Endothelial cell (in vitro differentiated cells): ENCODE measurements around the gene PFAS. TPM values are rescaled to one million over a fixed set of nuclear protein-coding genes. Genes with fewer than 3 reads are reported as not detected.
A peak's percentile ranks its signal among the peaks of the same experiment; 100 is the strongest.

ENCODE experiments used
- DNase-seq: peaks from one replicate; pipeline ENCODE4 v3.0.0; 2021; ENCODE audit warnings: low spot score
- H3K27ac Mint-ChIP-seq: one replicate; pipeline ENCODE4 v1.8.0; 2021; ENCODE audit warnings: mixed read lengths, inconsistent platforms; ENCODE audit not compliant: unreplicated experiment
- H3K27me3 Mint-ChIP-seq: one replicate; pipeline ENCODE4 v1.8.0; 2021; ENCODE audit warnings: mild to moderate bottlenecking, moderate library complexity, mixed read lengths, inconsistent platforms; ENCODE audit not compliant: unreplicated experiment
- H3K36me3 Mint-ChIP-seq: one replicate; pipeline ENCODE4 v1.8.0; 2021; ENCODE audit warnings: mild to moderate bottlenecking, low read depth, mixed read lengths, inconsistent platforms; ENCODE audit not compliant: unreplicated experiment
- H3K4me1 Mint-ChIP-seq: one replicate; pipeline ENCODE4 v1.8.0; 2021; ENCODE audit warnings: mild to moderate bottlenecking, mixed read lengths, inconsistent platforms; ENCODE audit not compliant: unreplicated experiment
- H3K4me3 Mint-ChIP-seq: one replicate; pipeline ENCODE4 v1.8.0; 2021; ENCODE audit warnings: mild to moderate bottlenecking, mixed read lengths, inconsistent platforms; ENCODE audit not compliant: unreplicated experiment
- H3K9me3 Mint-ChIP-seq: one replicate; pipeline ENCODE4 v1.8.0; 2021; ENCODE audit warnings: mixed read lengths, inconsistent platforms; ENCODE audit not compliant: unreplicated experiment
- CTCF ChIP-seq: fragments of 200-600 bp; sonication (generic); IDR thresholded peaks from one replicate; pipeline ENCODE4 v1.5.0; 2021; ENCODE audit warnings: antibody characterized with exemption; ENCODE audit not compliant: unreplicated experiment
- long read RNA-seq: library from polyadenylated mRNA; unstranded; transcript quantifications from one replicate; pipeline ENCODE4 v2.0.0, GENCODE V29; 2020; ENCODE audit not compliant: unreplicated experiment
- total RNA-seq: library from RNA; stranded (reverse); fragmentation: NEBNext Ultra II Directional; extraction: Animal tissue kit (Norgen Biotek cat#: 25700); gene quantifications from one replicate; pipeline ENCODE4 v1.2.1, GENCODE V29; 2021; ENCODE audit not compliant: unreplicated experiment

The PFAS gene
- 67.0 TPM for total RNA-seq
- long read RNA-seq, partial matches to known transcripts, result 1 of 3 reads
- long read RNA-seq, other reads (novel, unspliced or antisense), result 2 of 3 reads

GRCh38 chr17:8248751-8249607 lies at the start of gene PFAS:
TSS of gene PFAS (plus strand) at chr17:8249289. CDS start at chr17:8253938, 4,649 bp downstream.
- peaks cover 31% of the 10 kb centered on the region for H3K4me1 Mint-ChIP-seq
- H3K27me3 Mint-ChIP-seq, result peaks cover 20% of the 10 kb centered on the region
- H3K27ac Mint-ChIP-seq, result peak within 1 kb of the TSS; percentile 97
- H3K4me3 Mint-ChIP-seq, result peak within 1 kb of the TSS; percentile 98
- no peaks in the 10 kb centered on the region for H3K9me3 Mint-ChIP-seq
- DNase-seq, result peak; percentile 97
- peaks cover 3% of the 10 kb centered on the region for H3K36me3 Mint-ChIP-seq
- no peak for TF ChIP-seq CTCF

GRCh38 chr17:8204761-8205555 lies 44.1 kb upstream of the PFAS start:
- no peak for DNase-seq
- Mint-ChIP-seq H3K4me1 (peaks cover 16% of the 10 kb centered on the region), H3K36me3 (peaks cover 13% of the 10 kb centered on the region), H3K27me3 (peaks cover 4% of the 10 kb centered on the region), H3K4me3 (no peak overlapping the region), H3K9me3 (no peaks in the 10 kb centered on the region), H3K27ac (no peak overlapping the region)
- TF ChIP-seq CTCF, result no peak

- Mint-ChIP-seq H3K4me3 (no peak overlapping the region), H3K27ac (no peak overlapping the region), H3K4me1 (peaks cover 26% of the 10 kb centered on the region), H3K9me3 (no peaks in the 10 kb centered on the region), H3K36me3 (peaks cover 11% of the 10 kb centered on the region), H3K27me3 (peaks cover 4% of the 10 kb centered on the region)
- no peak for TF ChIP-seq CTCF
- DNase-seq, result no peak
Measured at GRCh38 chr17:8206536-8206935, 42.6 kb upstream of the PFAS start.

- H3K36me3 Mint-ChIP-seq, result peaks cover 10% of the 10 kb centered on the region
- peak within 1 kb of the TSS; percentile 68 for H3K27ac Mint-ChIP-seq
- peak within 1 kb of the TSS; percentile 93 for H3K4me3 Mint-ChIP-seq
- H3K27me3 Mint-ChIP-seq, result peaks cover 2% of the 10 kb centered on the region
- peak; percentile 94 for DNase-seq
- no peaks in the 10 kb centered on the region for H3K9me3 Mint-ChIP-seq
- peaks cover 26% of the 10 kb centered on the region for H3K4me1 Mint-ChIP-seq
- no peak for TF ChIP-seq CTCF
Measured at GRCh38 chr17:8209907-8210760, 39.0 kb upstream of the PFAS start, which contains the start of gene AURKB. TSS of gene AURKB (minus strand) at chr17:8210575. CDS start at chr17:8210224, 351 bp downstream.
